HG02840 (cell line): Measurements from ENCODE around the gene NFKBIL1.
"Not testable (repeated sequence)": the region's sequence is repeated elsewhere in the genome, so short reads cannot be mapped to it uniquely, and the experiment has no call there.

ENCODE experiments used
- ATAC-seq: cut with Tn5 transposase; IDR thresholded peaks from one replicate; pipeline ENCODE4 v1.9.1; 2021; ENCODE audit warnings: mild to moderate bottlenecking, moderate library complexity, moderate number of reproducible peaks; ENCODE audit not compliant: unreplicated experiment, low FRiP score

The NFKBIL1 gene

DNA sequence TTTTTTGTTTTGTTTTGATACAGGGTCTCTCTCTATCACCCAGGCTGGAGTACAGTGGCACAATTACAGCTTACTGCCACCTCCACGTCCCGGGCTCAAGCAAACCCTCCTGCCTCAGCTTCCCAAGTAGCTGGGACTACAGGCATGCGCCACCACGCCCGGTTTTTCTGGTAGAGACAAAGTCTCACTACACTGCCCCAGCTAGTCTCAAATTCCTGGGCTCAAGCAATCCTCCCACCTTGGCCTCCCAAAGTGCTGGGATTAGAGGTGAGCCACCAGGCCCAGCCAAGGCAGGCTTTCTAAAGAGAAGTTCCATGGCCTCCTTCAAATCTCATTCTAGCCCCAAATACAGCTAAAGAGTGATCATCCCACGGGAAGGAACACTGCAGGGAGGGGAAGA lies 13.4 kb upstream of the NFKBIL1 start:
- no peak for ATAC-seq

DNA sequence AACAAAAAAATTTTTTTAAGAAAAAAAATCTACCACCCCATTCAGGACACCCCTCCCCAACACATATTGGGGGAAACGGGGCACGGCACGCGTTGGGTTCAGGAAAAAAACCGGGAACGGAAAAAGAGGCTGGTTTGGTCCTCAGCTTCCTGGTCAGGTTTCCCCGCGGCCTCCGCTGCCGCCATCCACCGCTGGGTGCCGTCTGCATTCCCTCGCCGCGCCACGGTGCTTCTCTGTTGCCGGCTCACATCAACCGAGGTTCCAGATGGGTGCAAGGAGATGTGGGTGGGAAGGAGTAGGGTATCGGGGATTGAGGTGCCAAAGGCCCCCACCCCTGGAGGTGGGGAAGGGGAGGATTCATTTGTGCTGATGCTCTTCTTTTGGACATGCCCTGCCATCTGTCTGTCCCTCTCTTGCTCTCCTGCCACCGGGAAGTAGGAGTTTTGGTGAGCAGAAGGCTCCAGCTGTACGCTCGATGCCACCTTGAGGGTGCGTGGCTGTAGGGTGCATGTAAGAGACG lies 12.8 kb upstream of the NFKBIL1 start:
- ATAC-seq, result no peak

DNA sequence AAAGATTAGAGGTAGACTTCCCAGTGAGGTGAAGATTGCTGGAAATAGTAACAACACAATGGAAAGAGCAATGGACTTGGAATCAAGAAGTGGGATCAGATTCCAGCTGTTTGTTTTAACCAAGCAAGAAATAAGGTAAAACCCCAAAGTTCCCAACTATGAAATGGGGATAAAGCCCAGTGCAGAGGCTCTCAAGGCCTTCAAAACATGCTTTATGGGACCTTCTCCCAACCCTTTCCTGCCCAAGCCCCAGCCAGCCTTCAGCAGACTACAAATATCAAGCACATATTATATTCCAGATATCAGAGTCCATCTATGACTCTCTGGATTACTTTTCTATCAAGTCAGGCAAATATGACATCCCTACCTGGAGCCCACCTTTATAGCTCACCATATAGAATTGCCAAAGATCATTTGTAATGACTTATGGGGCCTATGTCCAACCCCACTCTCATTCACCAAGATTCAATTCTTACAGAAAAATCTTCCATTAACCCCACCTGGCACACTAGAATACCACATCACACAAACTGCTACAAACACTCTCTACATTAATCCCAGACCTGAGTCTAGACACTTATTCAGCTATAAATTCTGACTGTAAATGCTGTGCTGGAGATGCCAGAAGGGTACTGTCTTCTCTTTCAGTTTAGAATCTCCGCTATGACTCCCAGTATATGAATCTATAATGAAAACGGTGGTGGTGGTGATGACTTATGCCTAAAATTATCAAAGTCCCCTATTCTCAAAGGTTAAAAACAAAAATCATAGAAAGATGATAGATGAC lies 11.7 kb upstream of the NFKBIL1 start:
- ATAC-seq, result no peak

DNA sequence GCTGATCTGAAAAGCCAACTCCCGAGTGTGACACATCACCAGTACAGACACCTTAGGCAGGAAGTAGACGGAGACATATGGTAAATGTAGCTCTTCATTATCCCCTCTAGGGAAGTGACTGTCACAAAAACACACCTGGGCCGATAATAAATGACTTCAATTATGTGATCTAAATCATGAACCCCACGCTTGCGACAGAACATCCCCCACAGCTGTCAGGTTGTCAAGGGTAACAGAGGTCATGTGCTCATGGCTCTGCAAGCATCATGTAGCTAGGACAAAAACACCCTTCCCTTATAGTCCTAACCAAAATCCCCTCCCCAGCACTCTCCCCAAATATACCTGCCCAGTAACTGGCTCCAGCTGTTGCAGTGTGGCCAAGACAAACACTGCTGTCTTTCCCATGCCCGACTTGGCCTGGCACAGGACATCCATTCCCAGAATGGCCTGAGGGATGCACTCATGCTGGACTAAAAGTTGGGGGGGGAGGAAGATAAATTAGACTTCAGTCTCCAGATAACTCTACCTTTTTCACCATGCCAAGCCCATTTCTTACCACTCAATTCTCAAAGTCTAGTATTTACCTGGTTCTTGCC lies 8.5 kb upstream of the NFKBIL1 start:
- no peak for ATAC-seq

GRCh38 chr6:31540640-31541039 lies 6.8 kb upstream of the NFKBIL1 start:
- no peak for ATAC-seq

DNA sequence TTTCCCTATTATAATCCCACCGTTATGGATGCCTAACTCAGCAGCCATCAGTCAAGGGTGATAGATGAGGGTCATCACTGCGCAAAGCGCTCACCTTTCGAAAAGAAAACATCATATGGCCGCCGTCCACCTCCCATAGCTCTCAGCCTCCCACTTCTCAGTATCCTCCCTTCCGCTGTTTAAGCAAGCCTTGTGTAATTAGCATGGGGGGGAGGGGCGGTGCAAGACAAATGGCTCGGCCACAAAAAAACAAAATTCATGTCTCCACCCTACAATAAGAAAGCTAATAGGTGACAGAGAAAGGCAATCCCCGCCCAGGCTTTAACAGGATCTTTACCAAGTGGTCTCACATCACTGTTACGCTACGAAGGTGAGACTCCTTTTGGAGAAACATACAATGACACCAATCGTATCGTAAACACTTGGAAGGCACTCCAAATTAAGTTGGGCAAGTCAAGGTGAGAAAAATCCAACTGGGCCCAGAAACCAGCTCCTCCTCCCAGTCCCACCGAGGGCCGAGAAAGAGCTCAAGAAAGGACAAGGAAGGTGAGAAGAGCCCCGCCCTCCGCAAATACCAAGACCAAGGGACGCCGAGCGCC lies 6.2 kb upstream of the NFKBIL1 start:
- ATAC-seq, result peak; percentile 7

- peak; percentile 85 for ATAC-seq
Observed at GRCh38 chr6:31541658-31542521, 5.5 kb upstream of the NFKBIL1 start, which contains the start of gene DDX39B. TSS of gene DDX39B (minus strand) at chr6:31542003. CDS start at chr6:31540532, 1,471 bp downstream.

DNA sequence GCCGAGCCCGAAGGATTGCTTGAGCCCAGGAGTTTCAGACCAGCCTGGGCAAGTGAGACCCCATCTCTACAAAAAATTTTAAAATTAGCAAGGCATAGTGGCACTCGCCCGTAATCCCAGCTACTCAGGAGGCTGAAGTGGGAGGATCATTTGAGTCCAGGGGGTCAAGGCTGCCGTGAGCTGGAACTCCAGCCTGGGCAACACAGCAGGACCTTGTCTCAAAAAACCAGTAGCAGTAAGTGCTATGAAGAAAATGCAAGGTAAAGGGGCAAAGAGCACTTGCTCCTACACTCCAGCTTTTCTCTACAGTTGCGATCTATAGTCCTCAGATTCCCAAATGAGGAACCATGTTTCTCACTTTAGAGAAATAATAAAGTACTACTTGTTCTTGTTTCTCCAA lies 3.8 kb upstream of the NFKBIL1 start:
- no peak for ATAC-seq

DNA sequence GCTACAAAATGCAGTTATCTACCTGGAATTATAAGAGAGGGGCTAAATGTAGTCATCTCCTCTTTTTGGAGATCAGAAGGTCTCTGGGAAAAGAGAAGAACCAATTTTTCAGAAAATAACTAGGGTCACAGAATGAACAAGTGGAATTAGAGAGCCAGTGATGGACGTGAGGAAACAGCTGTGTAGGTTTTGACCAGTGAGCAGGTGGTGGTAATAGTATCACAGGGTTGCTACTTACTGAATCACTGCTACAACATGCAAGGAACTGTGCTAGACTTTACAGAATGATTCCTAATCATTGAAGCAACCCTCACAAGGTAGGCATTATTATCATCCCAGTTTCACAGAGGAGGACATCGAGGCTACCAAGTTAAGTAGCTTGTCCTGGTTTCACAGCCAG lies 2.7 kb upstream of the NFKBIL1 start:
- no peak for ATAC-seq

- no peak for ATAC-seq
Observed at GRCh38 chr6:31545291-31545690, 2.1 kb upstream of the NFKBIL1 start.

DNA sequence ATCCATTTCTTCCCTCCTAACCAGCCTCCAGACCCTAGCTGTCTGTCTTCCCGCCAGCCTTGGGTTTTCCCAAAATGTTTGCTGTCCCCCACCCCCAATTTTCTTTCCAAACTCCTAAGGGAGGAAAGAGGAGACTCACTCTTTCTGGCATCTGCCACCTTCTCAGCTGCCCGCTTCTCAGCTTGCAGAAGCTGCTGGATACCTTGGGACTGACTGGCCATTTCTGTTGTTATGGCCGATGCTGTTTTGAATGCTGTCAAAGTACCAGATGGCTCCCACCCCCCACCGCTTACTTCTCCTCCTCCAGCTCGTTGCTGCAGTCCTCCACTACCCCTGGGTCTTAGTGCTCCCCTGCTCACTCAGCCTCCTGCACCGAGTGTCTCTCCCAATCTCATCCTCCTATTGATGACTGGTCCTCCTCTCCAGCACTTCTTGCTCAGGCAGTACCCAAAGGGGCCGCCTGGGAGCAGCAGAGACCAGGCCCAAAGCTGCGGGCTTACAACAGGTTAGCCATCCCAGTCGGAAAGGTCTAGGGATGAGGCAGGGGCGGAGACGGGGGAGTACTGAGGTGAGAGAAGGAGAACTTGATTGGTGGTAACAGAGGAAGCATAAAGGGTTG lies 960 bp upstream of the NFKBIL1 start, which contains the start of gene ATP6V1G2:
ATP6V1G2 (minus strand) TSS at position 270 of the 619 bp plus-strand sequence; CDS start at position 221, 49 bp downstream.
- ATAC-seq, result no peak

GRCh38 chr6:31547727-31548543 lies 527 bp downstream of the NFKBIL1 start:
- ATAC-seq, result no peak

- ATAC-seq, result no peak
Observed at GRCh38 chr6:31548544-31548873, 1.1 kb downstream of the NFKBIL1 start.

- not testable (repeated sequence) for ATAC-seq
Observed at GRCh38 chr6:31551371-31551770, 4.0 kb downstream of the NFKBIL1 start.

GRCh38 chr6:31556307-31556706 lies 8.9 kb downstream of the NFKBIL1 start:
- ATAC-seq, result no peak

GRCh38 chr6:31557443-31558317 lies 10.3 kb downstream of the NFKBIL1 start:
- ATAC-seq, result no peak

DNA sequence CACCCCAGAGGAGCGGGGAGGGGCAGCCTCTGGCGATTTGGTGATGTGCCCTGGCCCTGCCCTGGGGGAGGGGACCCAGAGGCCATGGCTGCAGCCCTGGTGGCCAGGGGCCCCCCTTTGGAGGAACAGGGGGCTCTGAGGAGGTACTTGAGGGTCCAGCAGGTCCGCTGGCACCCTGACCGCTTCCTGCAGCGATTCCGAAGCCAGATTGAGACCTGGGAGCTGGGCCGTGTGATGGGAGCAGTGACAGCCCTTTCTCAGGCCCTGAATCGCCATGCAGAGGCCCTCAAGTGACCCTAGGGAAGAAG lies 10.9 kb downstream of the NFKBIL1 start:
- no peak for ATAC-seq
